Endothelial cell of umbilical vein (primary cell): ENCODE data around the gene ZFYVE9. TPM values are rescaled to one million over a fixed set of nuclear protein-coding genes. Genes with fewer than 3 reads are reported as not detected.

ENCODE experiments used
- BruUV-seq: library from RNA; stranded (reverse); fragments of 400-500 nt; replicated peaks from 2 replicates; lab custom pipeline; 2021; lab: Mats Ljungman, UMichigan
- CTCF ChIA-PET: fragments of 300-600, 350-600 bp; sonication (Branson Sonifier 250); formaldehyde crosslinking; loops from one replicate; lab custom pipeline; 2021; ENCODE audit warnings: antibody characterized with exemption, inconsistent platforms; lab: Charles Lee
- POLR2A ChIA-PET: fragments of 300-600, 350-600 bp; sonication (Branson Sonifier 250); formaldehyde crosslinking; loops from one replicate; lab custom pipeline; 2021; ENCODE audit warnings: antibody characterized with exemption, inconsistent platforms; lab: Charles Lee
- DNase-seq: peaks from one replicate; pipeline ENCODE4 v3.0.0-alpha.2; 2011; ENCODE audit warnings: low read depth, low spot score
- FAIRE-seq: peaks from 2 replicates; lab custom pipeline; 2011; peaks lifted over from hg19 to GRCh38; lab: Jason Lieb, UNC
- H2AFZ ChIP-seq: 2 replicates; pipeline ENCODE4 v1.6.0; 2012; ENCODE audit warnings: low read depth, low read length, control low read depth, inconsistent platforms
- H3K27ac ChIP-seq: 2 replicates; pipeline ENCODE4 v1.5.1; 2011; ENCODE audit warnings: low read depth, mild to moderate bottlenecking, control low read depth, low read length, moderate library complexity; ENCODE audit not compliant: insufficient read depth
- H3K27me3 ChIP-seq, 2 experiments: 2 replicates each; pipeline versions ENCODE4 v1.6.0 to v1.6.1; 2011; ENCODE audit warnings: low read length in 2 of 2, mixed read lengths in 1 of 2; ENCODE audit not compliant: control insufficient read depth in 2 of 2, insufficient read depth in 2 of 2
- H3K36me3 ChIP-seq, 2 experiments: 2 replicates in 1 of 2; 3 replicates in 1 of 2; pipeline ENCODE4 v1.5.1; 2011; ENCODE audit warnings: low read length in 2 of 2, mild to moderate bottlenecking in 1 of 2, moderate library complexity in 1 of 2; ENCODE audit not compliant: control insufficient read depth in 2 of 2, insufficient read depth in 2 of 2; ENCODE audit errors: extremely low read depth in 1 of 2
- H3K4me1 ChIP-seq: 3 replicates; pipeline ENCODE4 v1.5.1; 2011; ENCODE audit warnings: mild to moderate bottlenecking, low read length; ENCODE audit not compliant: control insufficient read depth, insufficient read depth; ENCODE audit errors: extremely low read depth
- H3K4me2 ChIP-seq: 2 replicates; pipeline ENCODE4 v1.6.1; 2011; ENCODE audit warnings: low read length, control low read depth, mixed read lengths; ENCODE audit not compliant: insufficient read depth
- H3K4me3 ChIP-seq, 3 experiments: fragments of 200-600 bp in 1 of 3; sonication (generic), shearing (Covaris generic) in 1 of 3; replicated peaks in 1 of 3; 2 replicates each; pipeline ENCODE4 v1.5.1; 2011 to 2016; ENCODE audit warnings: control low read depth in 3 of 3, low read length in 3 of 3, mild to moderate bottlenecking in 2 of 3, inconsistent platforms in 1 of 3, low read depth in 1 of 3, moderate library complexity in 1 of 3; ENCODE audit not compliant: insufficient read depth in 1 of 3
- H3K79me2 ChIP-seq: 2 replicates; pipeline ENCODE4 v1.6.0; 2012; ENCODE audit warnings: low read length, inconsistent platforms; ENCODE audit not compliant: control insufficient read depth, insufficient read depth
- H3K9ac ChIP-seq: replicated peaks from 2 replicates; pipeline ENCODE3; 2011; ENCODE audit warnings: low read length, control low read depth; ENCODE audit not compliant: insufficient read depth; ENCODE audit errors: extremely low read depth
- H3K9me1 ChIP-seq: replicated peaks from 3 replicates; pipeline ENCODE4 v1.6.0; 2011; ENCODE audit warnings: mild to moderate bottlenecking, low read length; ENCODE audit not compliant: control insufficient read depth, insufficient read depth; ENCODE audit errors: extremely low read depth
- H3K9me3 ChIP-seq: replicated peaks from 2 replicates; pipeline ENCODE4 v1.5.1; 2012; ENCODE audit warnings: low read length, inconsistent platforms; ENCODE audit not compliant: control insufficient read depth, insufficient read depth
- H4K20me1 ChIP-seq: replicated peaks from 2 replicates; pipeline ENCODE3; 2011; ENCODE audit warnings: mild to moderate bottlenecking, low read length; ENCODE audit not compliant: control insufficient read depth, insufficient read depth; ENCODE audit errors: extremely low read depth
- CTCF ChIP-seq, 2 donors: IDR thresholded peaks; 1 replicate in 1 of 2; 2 replicates in 1 of 2; pipeline ENCODE4 v1.5.1; 2011; ENCODE audit warnings: low read length in 2 of 2, mild to moderate bottlenecking in 2 of 2, moderate library complexity in 2 of 2, control low read depth in 1 of 2, inconsistent platforms in 1 of 2, low read depth in 1 of 2; ENCODE audit not compliant: insufficient read depth in 1 of 2; ENCODE audit errors: extremely low read depth in 1 of 2
- EZH2 ChIP-seq: IDR thresholded peaks from 2 replicates; pipeline ENCODE4 v1.6.1; 2012; ENCODE audit warnings: borderline replicate concordance, low read depth, mild to moderate bottlenecking, moderate library complexity, low read length, inconsistent platforms; ENCODE audit not compliant: severe bottlenecking
- FOS ChIP-seq: IDR thresholded peaks from 2 replicates; pipeline ENCODE4 v1.6.1; 2011; ENCODE audit warnings: mild to moderate bottlenecking, low read length, moderate library complexity, borderline replicate concordance; ENCODE audit not compliant: insufficient read depth
- GATA2 ChIP-seq: IDR thresholded peaks from 2 replicates; pipeline ENCODE4 v1.7.0; 2011; ENCODE audit warnings: low read depth, mild to moderate bottlenecking, moderate library complexity, mixed read lengths, low read length; ENCODE audit not compliant: insufficient read length, insufficient read depth
- JUN ChIP-seq: IDR thresholded peaks from 2 replicates; pipeline ENCODE4 v1.6.1; 2011; ENCODE audit warnings: borderline replicate concordance, low read depth; ENCODE audit not compliant: insufficient read length, insufficient read depth
- MAX ChIP-seq: IDR thresholded peaks from 2 replicates; pipeline ENCODE4 v1.6.1; 2011; ENCODE audit not compliant: insufficient read depth, insufficient read length
- MYC ChIP-seq: IDR thresholded peaks from one replicate; pipeline ENCODE4 v1.6.1; 2011; ENCODE audit warnings: mild to moderate bottlenecking, low read depth, low read length
- POLR2A ChIP-seq: IDR thresholded peaks from 2 replicates; pipeline ENCODE4 v1.6.1; 2012; ENCODE audit warnings: low read depth, mild to moderate bottlenecking, control low read depth, low read length
- POLR2AphosphoS5 ChIP-seq: IDR thresholded peaks from 2 replicates; pipeline ENCODE4 v1.6.1; 2012; ENCODE audit warnings: low read depth, mild to moderate bottlenecking, control low read depth, low read length, moderate library complexity; ENCODE audit not compliant: insufficient read depth
- dilution Hi-C: fragments of 300-500 bp; cut with MboI; formaldehyde crosslinking; loops from one replicate; pipeline ENCODE4 v1.15.0; 2019; ENCODE audit warnings: low sequenced_read_pairs; ENCODE audit not compliant: extremely low pct_ligation_motif_present
- intact Hi-C: fragments of 100-400 bp; cut with micrococcal nuclease; formaldehyde crosslinking; loops from one replicate; pipeline ENCODE4 v1.10.0; 2022
- polyA plus RNA-seq, 4 experiments: library from polyadenylated mRNA; depleted of rRNA in 3 of 4; stranded (reverse) in 3 of 4; unstranded in 1 of 4; fragments of >200 nt; gene quantifications; 2 replicates each; pipeline versions ENCODE4 v1.2.1 to v1.2.3, GENCODE V29; 2011 to 2012; ENCODE audit warnings: missing spikeins in 1 of 4
- total RNA-seq: library from RNA; stranded (reverse); gene quantifications from 2 replicates; pipeline ENCODE4 v1.2.3, GENCODE V29; 2021

Gene ZFYVE9
- total and polyA plus RNA-seq, 2 donors (not counting 3 experiments of a cell fraction or from before 2014, with no cell fraction given): 4.1 to 16.8 TPM

GRCh38 chr1:52294580-52294979, 152.7 kb downstream of the ZFYVE9 start:
- FAIRE-seq (no peak), DNase-seq (no peak)
- no TSS peak for BruUV-seq
- H3K4me1 ChIP-seq: no peaks in the 10 kb centered on the region
- no peak overlapping the region for H3K4me2 ChIP-seq
- no peaks in the 10 kb centered on the region for H3K79me2 ChIP-seq
- no peak overlapping the region for H3K9ac ChIP-seq
- no peaks in the 10 kb centered on the region for H3K9me3 ChIP-seq
- ChIA-PET CTCF (interaction anchor here (0.6 to 7.4 kb wide), 8 partner anchors 11 to 170 kb away, joined by 3 to 97 read pairs (median 3); no protein-coding TSS in a partner anchor), POLR2A (no interaction called here)
- H3K36me3 ChIP-seq: no peaks in the 10 kb centered on the region
- dilution Hi-C loops: no loop called here
- no peak overlapping the region for H3K4me3 ChIP-seq
- H4K20me1 ChIP-seq: no peaks in the 10 kb centered on the region
- no peak overlapping the region for H2AFZ ChIP-seq
- H3K27me3 ChIP-seq: no peaks in the 10 kb centered on the region
- intact Hi-C loops: no loop called here
- no peak overlapping the region for H3K27ac ChIP-seq
- no peak for TF ChIP-seq POLR2AphosphoS5
- TF ChIP-seq JUN: no peak
- TF ChIP-seq MAX: no peak
- no peak for TF ChIP-seq GATA2
- no peak for TF ChIP-seq EZH2
- TF ChIP-seq MYC: no peak
- TF ChIP-seq POLR2A: no peak
- TF ChIP-seq CTCF (IDR thresholded peaks at IDR 0.05; ENCODE audit: extremely low read depth in 1 of 2, insufficient read depth in 1 of 2, low read depth in 1 of 2, low read length in 2 of 2): no peak
- no peak for TF ChIP-seq FOS
- no peaks in the 10 kb centered on the region for H3K9me1 ChIP-seq
